ENCODE measurements around the gene PHYKPL. TPM values are rescaled to one million over a fixed set of nuclear protein-coding genes. Genes with fewer than 3 reads are reported as not detected.
A peak's percentile ranks its signal among the peaks of the same experiment; 100 is the strongest.

Gene PHYKPL
- total and polyA plus RNA-seq, 2 of the 8 experiments (the other 6 are each of a cell fraction or from before 2014, with no cell fraction given): 25.1 to 32.1 TPM

DNA sequence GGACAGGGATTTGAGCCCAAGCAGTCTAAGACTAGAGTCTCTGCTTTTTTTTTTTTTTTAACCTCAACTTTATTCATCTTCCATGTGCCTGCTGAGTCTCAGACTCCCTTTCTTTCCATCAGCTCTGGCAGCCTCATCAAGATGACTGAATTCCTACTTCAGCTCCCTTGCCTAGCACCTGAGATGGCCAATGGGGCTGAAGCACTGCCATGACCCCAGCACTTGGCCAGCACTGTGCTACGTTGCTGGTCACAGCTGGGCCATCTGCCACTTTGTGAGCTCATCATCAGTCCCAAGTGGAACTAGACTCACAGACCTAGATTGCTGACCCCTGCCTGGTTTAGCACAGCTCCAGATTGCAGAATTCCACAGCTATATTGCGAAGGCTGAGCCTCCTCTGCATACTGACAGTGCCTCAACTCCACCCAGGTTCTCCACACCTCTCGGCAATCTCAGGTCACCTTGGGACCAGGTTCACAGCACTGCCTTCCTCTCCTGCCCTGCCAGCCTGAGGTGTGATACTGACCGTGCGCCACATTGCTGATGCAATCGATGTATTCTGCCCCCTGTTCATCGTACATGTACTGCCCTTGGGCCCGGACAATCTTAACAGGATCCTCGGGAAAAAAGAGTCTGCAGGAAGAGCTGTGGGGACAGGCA, 1.6 kb downstream of the PHYKPL start:
- Histone ChIP-seq H3K9ac (replicated peaks in 1 of 4; ENCODE audit: extremely low read depth in 1 of 4, low read depth in 3 of 4, low read length in 3 of 4) (0 out of 7 replicates have a peak overlapping the region, but pooled peaks of 1 of the 4 experiments have one; percentile 8), H3K36me3 (ENCODE audit: control insufficient read depth in 2 of 4, insufficient read depth in 4 of 4, low read length in 3 of 4) (peaks cover 7 to 35% (median 18%) of the 10 kb centered on the region in 4 experiments; a peak in 6 of 8 replicates), H4K20me1 (replicated peaks in 1 of 2; ENCODE audit: control insufficient read depth in 1 of 2, insufficient read depth in 2 of 2, low read length in 2 of 2) (peaks cover 0 to 5% of the 10 kb centered on the region in 2 experiments), H3K27me3 (replicated peaks in 1 of 4; ENCODE audit: control insufficient read depth in 3 of 4, extremely low read depth in 1 of 4, insufficient read depth in 3 of 4, low read length in 3 of 4) (no peaks in the 10 kb centered on the region), H4K91ac (replicated peaks; ENCODE audit: insufficient read length, low read length) (no peak overlapping the region), H3K9me3 (ENCODE audit: insufficient read depth in 2 of 2, low read depth in 1 of 2, low read length in 1 of 2) (no peaks in the 10 kb centered on the region), H3K4me1 (replicated peaks in 1 of 4; ENCODE audit: control insufficient read depth in 3 of 4, insufficient read depth in 4 of 4, low read length in 3 of 4) (peaks cover 0 to 17% (median 10%) of the 10 kb centered on the region in 4 experiments; a peak in 6 of 7 replicates), H3K23ac (ENCODE audit: insufficient read length) (no peak overlapping the region), H3K4me2 (ENCODE audit: insufficient read depth in 1 of 2, low read depth in 2 of 2, low read length in 2 of 2) (peak overlapping the region; percentile 72 to 94), H2AFZ (ENCODE audit: low read length) (no peak overlapping the region), H2BK120ac (replicated peaks; ENCODE audit: low read depth, low read length) (no peak overlapping the region), H3K4me3 (ENCODE audit: extremely low read depth in 1 of 4, insufficient read depth in 2 of 4, low read depth in 3 of 4, low read length in 4 of 4) (peak overlapping the region; percentile 52 to 72 (median 64); a peak in 6 of 8 replicates), H2BK15ac (ENCODE audit: low read length) (0 out of 2 replicates have a peak overlapping the region, but pooled peaks have one; percentile 6), H3K23me2 (ENCODE audit: low read depth, low read length) (peaks cover 3% of the 10 kb centered on the region; the same call in 1 of the 2 replicates), H3K56ac (replicated peaks; ENCODE audit: insufficient read length, low read depth, low read length) (no peak overlapping the region), H3K79me1 (ENCODE audit: low read depth, low read length) (peaks cover 11% of the 10 kb centered on the region), H3K27ac (ENCODE audit: low read depth, low read length) (no peak overlapping the region), H2BK20ac (ENCODE audit: low read length) (no peak overlapping the region), H2BK12ac (ENCODE audit: low read depth, low read length) (0 out of 2 replicates have a peak overlapping the region, but pooled peaks have one; percentile 27), H2AK5ac (ENCODE audit: low read depth, low read length) (peak overlapping the region; percentile 18; the same call in 1 of the 2 replicates), H3K14ac (ENCODE audit: insufficient read length) (no peak overlapping the region), H4K8ac (ENCODE audit: extremely low read depth, insufficient read depth, low read length) (no peak overlapping the region; the same call in 1 of the 2 replicates), H3K79me2 (ENCODE audit: control insufficient read depth in 1 of 2, insufficient read depth in 2 of 2, low read length in 2 of 2) (peaks cover 0 to 13% of the 10 kb centered on the region in 2 experiments; a peak in 2 of 4 replicates), H4K5ac (ENCODE audit: insufficient read length, low read depth, low read length) (no peak overlapping the region), H3K4ac (replicated peaks; ENCODE audit: insufficient read length, low read depth, low read length) (no peak overlapping the region), H2BK5ac (ENCODE audit: low read depth, low read length) (no peak overlapping the region), H3K18ac (ENCODE audit: extremely low read depth, low read length) (no peak overlapping the region)
- WGBS, 2 experiments (ENCODE audit: extremely low coverage in 1 of 2, insufficient coverage in 1 of 2, insufficient read length in 1 of 2, insufficient replicate concordance in 2 of 2, low coverage in 1 of 2, low lambda C conversion rate in 2 of 2, missing lambda C conversion rate in 1 of 2): 94% methylated on average over 9 of the region's 9 CpGs; no CpG with 5 or more reads in 1 of the 2 experiments
- CTCF ChIA-PET (ENCODE audit: partially characterized antibody): interaction anchor here (0.6 to 2.2 kb wide), 8 partner anchors 10 to 1744 kb away, joined by 3 to 8 read pairs (median 3); partner anchors contain the start of gene COL23A1
- DNase-seq (ENCODE audit: low read depth in 1 of 2, low spot score in 2 of 2) (no peak), FAIRE-seq (no peak)
- POLR2A ChIA-PET (ENCODE audit: partially characterized antibody): interaction anchor here (1.0 to 21.6 kb wide), 7 partner anchors 10 to 54 kb away, joined by 3 to 507 read pairs (median 6); partner anchors contain the start of gene HNRNPAB
- no peak for TF ChIP-seq RAD21 (IDR thresholded peaks at IDR 0.05 in 1 of 2, conservative IDR thresholded peaks at IDR 0.05 in 1 of 2; ENCODE audit: low read depth in 2 of 2, low read length in 2 of 2)
- TF ChIP-seq, protein P1, sequence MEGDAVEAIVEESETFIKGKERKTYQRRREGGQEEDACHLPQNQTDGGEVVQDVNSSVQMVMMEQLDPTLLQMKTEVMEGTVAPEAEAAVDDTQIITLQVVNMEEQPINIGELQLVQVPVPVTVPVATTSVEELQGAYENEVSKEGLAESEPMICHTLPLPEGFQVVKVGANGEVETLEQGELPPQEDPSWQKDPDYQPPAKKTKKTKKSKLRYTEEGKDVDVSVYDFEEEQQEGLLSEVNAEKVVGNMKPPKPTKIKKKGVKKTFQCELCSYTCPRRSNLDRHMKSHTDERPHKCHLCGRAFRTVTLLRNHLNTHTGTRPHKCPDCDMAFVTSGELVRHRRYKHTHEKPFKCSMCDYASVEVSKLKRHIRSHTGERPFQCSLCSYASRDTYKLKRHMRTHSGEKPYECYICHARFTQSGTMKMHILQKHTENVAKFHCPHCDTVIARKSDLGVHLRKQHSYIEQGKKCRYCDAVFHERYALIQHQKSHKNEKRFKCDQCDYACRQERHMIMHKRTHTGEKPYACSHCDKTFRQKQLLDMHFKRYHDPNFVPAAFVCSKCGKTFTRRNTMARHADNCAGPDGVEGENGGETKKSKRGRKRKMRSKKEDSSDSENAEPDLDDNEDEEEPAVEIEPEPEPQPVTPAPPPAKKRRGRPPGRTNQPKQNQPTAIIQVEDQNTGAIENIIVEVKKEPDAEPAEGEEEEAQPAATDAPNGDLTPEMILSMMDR (IDR thresholded peaks at IDR 0.05; ENCODE audit: control extremely low read depth in 1 of 3, insufficient read depth in 1 of 3, low read depth in 1 of 3, low read length in 3 of 3): no peak
- no peak for TF ChIP-seq KDM5A (IDR thresholded peaks at IDR 0.05; ENCODE audit: low read length)
- no peak for TF ChIP-seq SP4 (IDR thresholded peaks at IDR 0.05; ENCODE audit: low read length)
- TF ChIP-seq CHD2 (IDR thresholded peaks at IDR 0.05; ENCODE audit: low read length): no peak
- TF ChIP-seq SP2 (IDR thresholded peaks at IDR 0.05; ENCODE audit: low read length): no peak
- TF ChIP-seq KDM4A (IDR thresholded peaks at IDR 0.05; ENCODE audit: low read depth, low read length, severe bottlenecking): no peak
- no peak for TF ChIP-seq MAFK (IDR thresholded peaks at IDR 0.05; ENCODE audit: low read depth, low read length)
